ENCODE results near the gene KCNJ5.

KCNJ5 gene

GRCh38 chr11:128929991-128930390, 38.8 kb downstream of the KCNJ5 start:
- DNase-seq (ENCODE audit: low read depth): peak; percentile 4
- TF ChIP-seq CTCF (conservative IDR thresholded peaks at IDR 0.05; ENCODE audit: low read length): no peak
- no peak overlapping the region for H3K4me3 ChIP-seq (ENCODE audit: low read length)

GRCh38 chr11:128931066-128931465, 39.9 kb downstream of the KCNJ5 start:
- no peak for TF ChIP-seq CTCF (conservative IDR thresholded peaks at IDR 0.05; ENCODE audit: low read length)
- H3K4me3 ChIP-seq (ENCODE audit: low read length): no peak overlapping the region
- no peak for DNase-seq (ENCODE audit: low read depth)

GRCh38 chr11:128931668-128932067, 40.5 kb downstream of the KCNJ5 start:
- no peak overlapping the region for H3K4me3 ChIP-seq (ENCODE audit: low read length)
- no peak for DNase-seq (ENCODE audit: low read depth)
- no peak for TF ChIP-seq CTCF (conservative IDR thresholded peaks at IDR 0.05; ENCODE audit: low read length)

- TF ChIP-seq CTCF (conservative IDR thresholded peaks at IDR 0.05; ENCODE audit: low read length): no peak
- no peak overlapping the region for H3K4me3 ChIP-seq (ENCODE audit: low read length)
- DNase-seq (ENCODE audit: low read depth): no peak
Observed at GRCh38 chr11:128933481-128934178, 42.5 kb downstream of the KCNJ5 start.

- no peak overlapping the region for H3K4me3 ChIP-seq (ENCODE audit: low read length)
- TF ChIP-seq CTCF (conservative IDR thresholded peaks at IDR 0.05; ENCODE audit: low read length): no peak
- DNase-seq (ENCODE audit: low read depth): no peak
Observed at GRCh38 chr11:128934351-128934750, 43.2 kb downstream of the KCNJ5 start.

- no peak for TF ChIP-seq CTCF (conservative IDR thresholded peaks at IDR 0.05; ENCODE audit: low read length)
- DNase-seq (ENCODE audit: low read depth): no peak
- no peak overlapping the region for H3K4me3 ChIP-seq (ENCODE audit: low read length)
Observed at GRCh38 chr11:128934926-128935325, 43.8 kb downstream of the KCNJ5 start.

GRCh38 chr11:128936606-128937251, 45.6 kb downstream of the KCNJ5 start:
- no peak for TF ChIP-seq CTCF (conservative IDR thresholded peaks at IDR 0.05; ENCODE audit: low read length)
- no peak overlapping the region for H3K4me3 ChIP-seq (ENCODE audit: low read length)
- DNase-seq (ENCODE audit: low read depth): no peak
